ENCODE measurements around the gene GGCX. TPM values are rescaled to one million over a fixed set of nuclear protein-coding genes. Genes with fewer than 3 reads are reported as not detected.
"Not testable (repeated sequence)": the region's sequence is repeated elsewhere in the genome, so short reads cannot be mapped to it uniquely, and the experiment has no call there.

GGCX gene
- polyA plus RNA-seq, 1 donor from 2014 or later: 16.1 TPM

- H3K4me1 Mint-ChIP-seq: peaks cover 17 to 22% (median 21%) of the 10 kb centered on the region in 3 donors
- peaks cover 4% of the 10 kb centered on the region for H3K36me3 Mint-ChIP-seq
- peak overlapping the region; percentile 91 to 94 (median 92) for H3K27ac Mint-ChIP-seq
- peak overlapping the region; percentile 96 to 97 (median 96) for H3K4me3 Mint-ChIP-seq
- no peaks in the 10 kb centered on the region for H3K9me3 Mint-ChIP-seq
- no peaks in the 10 kb centered on the region for H3K27me3 Mint-ChIP-seq
Observed at GRCh38 chr2:85560812-85561279, 447 bp downstream of the GGCX start.

- peak overlapping the region; percentile 96 to 97 (median 96) for H3K4me3 Mint-ChIP-seq
- not testable (repeated sequence) for H3K36me3 Mint-ChIP-seq, H3K9me3 Mint-ChIP-seq, H3K27me3 Mint-ChIP-seq
- H3K27ac Mint-ChIP-seq: peak overlapping the region; percentile 91 to 94 (median 92)
- H3K4me1 Mint-ChIP-seq: peaks cover 17 to 22% (median 21%) of the 10 kb centered on the region in 3 donors
Observed at GRCh38 chr2:85560403-85560726, 928 bp downstream of the GGCX start.

- peak overlapping the region in 1 of 4 donors; percentile 80 for H3K4me3 Mint-ChIP-seq
- no peaks in the 10 kb centered on the region for H3K27me3 Mint-ChIP-seq
- peaks cover 3% of the 10 kb centered on the region for H3K36me3 Mint-ChIP-seq
- no peak overlapping the region for H3K27ac Mint-ChIP-seq
- peaks cover 10 to 15% (median 14%) of the 10 kb centered on the region in 3 donors for H3K4me1 Mint-ChIP-seq
- H3K9me3 Mint-ChIP-seq: no peaks in the 10 kb centered on the region
Observed at GRCh38 chr2:85558160-85558559, 3.1 kb downstream of the GGCX start.

- Mint-ChIP-seq H3K9me3 (no peaks in the 10 kb centered on the region), H3K36me3 (peaks cover 3% of the 10 kb centered on the region), H3K27ac (no peak overlapping the region), H3K27me3 (no peaks in the 10 kb centered on the region), H3K4me1 (peaks cover 11 to 15% (median 13%) of the 10 kb centered on the region in 3 donors), H3K4me3 (peak overlapping the region in 1 of 4 donors; percentile 60)
Observed at GRCh38 chr2:85557130-85557529, 4.2 kb downstream of the GGCX start.

GRCh38 chr2:85554980-85555612 is 6.2 kb downstream of the GGCX start:
- H3K4me3 Mint-ChIP-seq: no peak overlapping the region
- H3K27ac Mint-ChIP-seq: no peak overlapping the region
- peaks cover 4% of the 10 kb centered on the region for H3K36me3 Mint-ChIP-seq
- H3K4me1 Mint-ChIP-seq: peaks cover 2 to 11% (median 9%) of the 10 kb centered on the region in 3 donors
- H3K9me3 Mint-ChIP-seq: no peaks in the 10 kb centered on the region
- no peaks in the 10 kb centered on the region for H3K27me3 Mint-ChIP-seq

GRCh38 chr2:85553184-85553583 is 8.1 kb downstream of the GGCX start:
- Mint-ChIP-seq H3K27me3 (no peaks in the 10 kb centered on the region), H3K27ac (no peak overlapping the region), H3K4me1 (peaks cover 0 to 4% (median 4%) of the 10 kb centered on the region in 3 donors), H3K4me3 (no peak overlapping the region), H3K36me3 (peaks cover 3% of the 10 kb centered on the region), H3K9me3 (no peaks in the 10 kb centered on the region)

GRCh38 chr2:85551698-85552678 is 9.3 kb downstream of the GGCX start:
- H3K36me3 Mint-ChIP-seq: peaks cover 2% of the 10 kb centered on the region

GRCh38 chr2:85550486-85550885 is 10.8 kb downstream of the GGCX start:
- Mint-ChIP-seq H3K27me3 (no peaks in the 10 kb centered on the region), H3K36me3 (peaks cover 2% of the 10 kb centered on the region), H3K27ac (no peak overlapping the region), H3K9me3 (no peaks in the 10 kb centered on the region), H3K4me3 (no peak overlapping the region), H3K4me1 (peaks cover 0 to 5% (median 4%) of the 10 kb centered on the region in 3 donors)

More at GRCh38 chr2:85551698-85552678, 9.3 kb downstream of the GGCX start:
- H3K4me3 Mint-ChIP-seq: peak overlapping the region in 2 of 4 donors; percentile 6 to 33
- H3K27ac Mint-ChIP-seq: peak overlapping the region in 1 of 3 donors; percentile 4
- no peaks in the 10 kb centered on the region for H3K27me3 Mint-ChIP-seq
- peaks cover 0 to 5% (median 4%) of the 10 kb centered on the region in 3 donors for H3K4me1 Mint-ChIP-seq
- H3K9me3 Mint-ChIP-seq: no peaks in the 10 kb centered on the region

GRCh38 chr2:85549826-85550225 is 11.5 kb downstream of the GGCX start:
- Mint-ChIP-seq H3K27me3 (no peaks in the 10 kb centered on the region), H3K36me3 (peaks cover 2% of the 10 kb centered on the region), H3K27ac (no peak overlapping the region), H3K4me3 (no peak overlapping the region), H3K4me1 (peaks cover 0 to 5% (median 4%) of the 10 kb centered on the region in 3 donors), H3K9me3 (no peaks in the 10 kb centered on the region)

- Mint-ChIP-seq H3K4me1 (peaks cover 0 to 5% (median 5%) of the 10 kb centered on the region in 3 donors), H3K36me3 (peaks cover 2% of the 10 kb centered on the region), H3K27me3 (no peaks in the 10 kb centered on the region), H3K4me3 (peak overlapping the region in 1 of 4 donors; percentile 47), H3K27ac (no peak overlapping the region), H3K9me3 (no peaks in the 10 kb centered on the region)
Observed at GRCh38 chr2:85549095-85549494, 12.2 kb downstream of the GGCX start.

GRCh38 chr2:85548608-85548900 is 12.7 kb downstream of the GGCX start:
- Mint-ChIP-seq H3K36me3 (peaks cover 2% of the 10 kb centered on the region), H3K27ac (no peak overlapping the region)

GRCh38 chr2:85547859-85548607 is 13.3 kb downstream of the GGCX start:
- Mint-ChIP-seq H3K27me3 (no peaks in the 10 kb centered on the region), H3K4me3 (no peak overlapping the region), H3K4me1 (peaks cover under 1 to 8% (median 5%) of the 10 kb centered on the region in 3 donors), H3K36me3 (peaks cover 2% of the 10 kb centered on the region), H3K27ac (peak overlapping the region in 1 of 3 donors; percentile 16), H3K9me3 (no peaks in the 10 kb centered on the region)

More at GRCh38 chr2:85548608-85548900, 12.7 kb downstream of the GGCX start:
- Mint-ChIP-seq H3K4me3 (no peak overlapping the region), H3K4me1 (peaks cover 0 to 5% (median 5%) of the 10 kb centered on the region in 3 donors), H3K9me3 (no peaks in the 10 kb centered on the region), H3K27me3 (no peaks in the 10 kb centered on the region)

GRCh38 chr2:85547089-85547858 is 14.0 kb downstream of the GGCX start:
- H3K4me3 Mint-ChIP-seq: no peak overlapping the region
- peaks cover 6 to 10% (median 8%) of the 10 kb centered on the region in 3 donors for H3K4me1 Mint-ChIP-seq
- no peaks in the 10 kb centered on the region for H3K27me3 Mint-ChIP-seq
- H3K9me3 Mint-ChIP-seq: no peaks in the 10 kb centered on the region
- peaks cover 3% of the 10 kb centered on the region for H3K36me3 Mint-ChIP-seq
- peak overlapping the region in 2 of 3 donors; percentile 16 to 65 for H3K27ac Mint-ChIP-seq

- H3K36me3 Mint-ChIP-seq: peaks cover 3% of the 10 kb centered on the region
- peaks cover 10 to 18% (median 11%) of the 10 kb centered on the region in 3 donors for H3K4me1 Mint-ChIP-seq
- H3K4me3 Mint-ChIP-seq: peak overlapping the region in 1 of 4 donors; percentile 17
- H3K27ac Mint-ChIP-seq: no peak overlapping the region
- no peaks in the 10 kb centered on the region for H3K27me3 Mint-ChIP-seq
- no peaks in the 10 kb centered on the region for H3K9me3 Mint-ChIP-seq
Observed at GRCh38 chr2:85545780-85546240, 15.5 kb downstream of the GGCX start.

Measured in IgD-negative memory B cell (primary cell).